Measurements from ENCODE around the gene CD36. TPM values are rescaled to one million over a fixed set of nuclear protein-coding genes. Genes with fewer than 3 reads are reported as not detected.

The CD36 gene
- total RNA-seq, 1 donor from 2014 or later, result 1.7 TPM

GRCh38 chr7:80640846-80641245 lies 2.4 kb downstream of the CD36 start:
- Mint-ChIP-seq H3K4me1 (ENCODE audit: low read depth, unreplicated experiment) (peaks cover 27% of the 10 kb centered on the region), H3K27ac (ENCODE audit: unreplicated experiment) (no peak overlapping the region), H3K4me3 (ENCODE audit: unreplicated experiment) (no peak overlapping the region), H3K9me3 (ENCODE audit: unreplicated experiment) (peaks cover 1% of the 10 kb centered on the region), H3K27me3 (ENCODE audit: unreplicated experiment) (no peaks in the 10 kb centered on the region), H3K36me3 (ENCODE audit: unreplicated experiment) (no peaks in the 10 kb centered on the region)
- no peak for DNase-seq
- TF ChIP-seq CTCF (IDR thresholded peaks at IDR 0.05; ENCODE audit: partially characterized antibody, unreplicated experiment), result no peak

- H3K9me3 Mint-ChIP-seq (ENCODE audit: unreplicated experiment), result no peaks in the 10 kb centered on the region
- no peak overlapping the region for H3K27ac Mint-ChIP-seq (ENCODE audit: unreplicated experiment)
- DNase-seq, result no peak
- H3K27me3 Mint-ChIP-seq (ENCODE audit: unreplicated experiment), result no peaks in the 10 kb centered on the region
- no peak overlapping the region for H3K4me3 Mint-ChIP-seq (ENCODE audit: unreplicated experiment)
- H3K4me1 Mint-ChIP-seq (ENCODE audit: low read depth, unreplicated experiment), result peaks cover 26% of the 10 kb centered on the region
- TF ChIP-seq CTCF (IDR thresholded peaks at IDR 0.05; ENCODE audit: partially characterized antibody, unreplicated experiment), result no peak
- no peaks in the 10 kb centered on the region for H3K36me3 Mint-ChIP-seq (ENCODE audit: unreplicated experiment)
Observed at GRCh38 chr7:80641548-80641947, 3.1 kb downstream of the CD36 start.

GRCh38 chr7:80642871-80643270 lies 4.4 kb downstream of the CD36 start:
- Mint-ChIP-seq H3K4me3 (ENCODE audit: unreplicated experiment) (no peak overlapping the region), H3K36me3 (ENCODE audit: unreplicated experiment) (no peaks in the 10 kb centered on the region), H3K4me1 (ENCODE audit: low read depth, unreplicated experiment) (peaks cover 16% of the 10 kb centered on the region), H3K9me3 (ENCODE audit: unreplicated experiment) (no peaks in the 10 kb centered on the region), H3K27me3 (ENCODE audit: unreplicated experiment) (no peaks in the 10 kb centered on the region), H3K27ac (ENCODE audit: unreplicated experiment) (no peak overlapping the region)
- TF ChIP-seq CTCF (IDR thresholded peaks at IDR 0.05; ENCODE audit: partially characterized antibody, unreplicated experiment), result no peak
- DNase-seq, result no peak

GRCh38 chr7:80643336-80643915 lies 5.0 kb downstream of the CD36 start:
- no peak for TF ChIP-seq CTCF (IDR thresholded peaks at IDR 0.05; ENCODE audit: partially characterized antibody, unreplicated experiment)
- no peak for DNase-seq
- no peaks in the 10 kb centered on the region for H3K36me3 Mint-ChIP-seq (ENCODE audit: unreplicated experiment)
- H3K4me3 Mint-ChIP-seq (ENCODE audit: unreplicated experiment), result no peak overlapping the region
- no peaks in the 10 kb centered on the region for H3K27me3 Mint-ChIP-seq (ENCODE audit: unreplicated experiment)
- no peak overlapping the region for H3K27ac Mint-ChIP-seq (ENCODE audit: unreplicated experiment)
- H3K4me1 Mint-ChIP-seq (ENCODE audit: low read depth, unreplicated experiment), result peaks cover 11% of the 10 kb centered on the region
- no peaks in the 10 kb centered on the region for H3K9me3 Mint-ChIP-seq (ENCODE audit: unreplicated experiment)

- Mint-ChIP-seq H3K27me3 (ENCODE audit: unreplicated experiment) (no peaks in the 10 kb centered on the region), H3K36me3 (ENCODE audit: unreplicated experiment) (no peaks in the 10 kb centered on the region), H3K9me3 (ENCODE audit: unreplicated experiment) (no peaks in the 10 kb centered on the region), H3K4me3 (ENCODE audit: unreplicated experiment) (no peak overlapping the region), H3K4me1 (ENCODE audit: low read depth, unreplicated experiment) (peaks cover 10% of the 10 kb centered on the region), H3K27ac (ENCODE audit: unreplicated experiment) (no peak overlapping the region)
- DNase-seq, result no peak
- TF ChIP-seq CTCF (IDR thresholded peaks at IDR 0.05; ENCODE audit: partially characterized antibody, unreplicated experiment), result no peak
Observed at GRCh38 chr7:80644054-80644453, 5.6 kb downstream of the CD36 start.

All from glutamatergic neuron (in vitro differentiated cells).